HG02571 (cell line): ENCODE results near the gene SNHG17.

ENCODE experiments used
- ATAC-seq: cut with Tn5 transposase; IDR thresholded peaks from one replicate; pipeline ENCODE4 v1.9.1; 2021; ENCODE audit warnings: mild to moderate bottlenecking, moderate library complexity; ENCODE audit not compliant: unreplicated experiment

The SNHG17 gene

DNA sequence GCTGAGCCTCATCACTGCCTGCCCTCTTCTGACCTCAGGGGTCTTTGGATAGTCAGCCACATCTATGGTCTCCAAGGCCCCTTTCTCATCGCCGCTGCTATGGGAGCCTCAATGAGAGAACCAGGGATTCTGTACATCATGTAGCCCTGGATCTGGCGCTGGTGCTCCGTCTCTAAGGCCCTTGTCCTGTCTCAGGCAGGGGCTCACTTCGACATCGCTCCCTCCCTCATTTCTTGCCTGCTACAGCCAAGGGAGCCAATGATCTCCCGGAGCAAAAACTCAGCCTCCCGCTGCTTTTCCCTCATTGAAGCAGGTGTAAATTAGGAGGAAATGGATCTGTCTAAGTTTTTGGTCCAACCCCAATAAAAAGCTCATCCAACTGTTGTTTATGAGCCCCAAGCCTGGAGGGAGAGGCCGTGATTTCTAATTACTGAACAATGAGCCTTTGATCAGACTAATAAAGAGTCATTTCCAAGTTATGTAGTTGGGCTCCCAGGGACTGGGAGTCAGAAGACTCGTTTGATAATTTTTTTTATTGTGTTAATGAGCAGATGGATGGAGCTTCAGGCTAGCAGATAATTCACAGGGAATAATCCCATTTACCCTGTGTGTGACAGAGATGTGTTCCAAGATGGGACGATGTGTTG lies 58.0 kb downstream of the SNHG17 start:
- ATAC-seq: no peak

DNA sequence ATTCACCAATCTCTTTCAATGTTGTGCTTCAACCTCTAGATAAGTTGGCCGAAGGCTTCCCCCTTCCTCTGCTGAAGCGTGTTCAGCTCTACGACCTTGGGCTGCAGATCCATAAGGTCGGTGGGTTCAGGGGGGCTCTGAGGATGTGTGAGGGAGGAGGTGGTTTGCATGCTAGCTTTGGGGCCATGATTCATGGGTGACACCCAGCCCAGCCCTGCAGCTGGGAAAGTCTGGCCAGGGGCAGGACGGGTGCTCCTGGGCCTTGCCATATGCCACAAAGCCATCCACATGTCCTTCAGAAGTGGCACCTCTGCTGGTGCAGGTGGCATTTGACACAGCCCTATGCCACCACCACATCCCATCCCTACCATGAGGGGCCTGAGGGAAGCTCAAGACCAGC lies 61.2 kb downstream of the SNHG17 start:
- no peak for ATAC-seq

DNA sequence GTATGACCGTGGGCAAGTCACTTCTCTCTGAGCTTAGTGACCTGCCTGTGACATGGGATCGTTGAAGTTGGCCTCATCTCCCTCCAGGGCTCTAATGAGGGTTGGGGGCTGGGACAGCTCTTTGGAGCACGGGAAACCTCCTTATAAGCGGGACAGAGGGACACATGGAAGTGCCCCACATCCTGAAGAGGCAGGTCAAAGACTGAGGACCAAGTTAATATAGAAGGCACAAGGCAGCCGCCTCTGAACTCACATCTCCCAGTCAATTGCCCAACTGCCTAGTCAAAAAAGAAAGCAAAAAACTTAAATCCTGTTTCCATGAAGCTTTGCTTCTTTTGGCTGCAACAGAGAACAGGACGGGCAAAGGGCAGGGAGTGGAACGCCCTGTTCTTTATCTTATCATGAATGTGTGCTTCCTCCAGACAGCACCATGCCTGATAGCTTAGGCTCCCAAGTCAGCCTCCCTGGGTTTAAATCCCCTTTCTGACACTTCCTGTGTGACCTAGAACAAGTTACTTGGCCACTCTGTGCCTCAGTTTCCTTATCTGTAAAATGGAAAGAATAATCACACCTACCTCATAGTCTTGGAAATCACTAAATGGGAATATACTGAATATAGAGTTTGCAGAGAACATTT lies 61.8 kb downstream of the SNHG17 start:
- no peak for ATAC-seq

DNA sequence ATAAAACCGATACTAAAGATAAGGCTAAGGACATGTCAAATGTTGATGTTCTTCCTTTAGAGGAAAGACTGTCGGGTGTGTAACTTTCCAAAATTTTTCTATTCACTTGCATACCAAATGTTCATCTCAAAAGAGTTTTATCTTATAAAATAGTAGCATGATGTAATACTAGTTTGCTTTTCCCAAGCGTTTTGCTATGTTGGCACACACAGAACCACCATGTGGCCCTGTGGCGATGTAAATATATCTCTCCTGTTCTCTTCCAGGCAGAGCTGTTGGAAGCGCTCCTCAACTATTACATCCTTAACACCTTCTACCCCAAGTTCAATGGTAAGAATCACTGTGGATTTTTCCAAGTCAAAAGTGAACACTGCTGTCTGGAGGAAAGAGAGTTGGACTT lies 62.3 kb downstream of the SNHG17 start:
- ATAC-seq: no peak
